Nephron (organoid): ENCODE results near the gene CSNK2A1.
A peak's percentile ranks its signal among the peaks of the same experiment; 100 is the strongest.

ENCODE experiments used
- H3K27ac Mint-ChIP-seq, 3 experiments: 2 replicates each; pipeline ENCODE4 v1.8.0; 2020; ENCODE audit warnings: mixed read lengths in 3 of 3, mild to moderate bottlenecking in 2 of 3, moderate library complexity in 1 of 3
- H3K27me3 Mint-ChIP-seq: 2 replicates; pipeline ENCODE4 v1.8.0; 2021; ENCODE audit warnings: low read depth, mild to moderate bottlenecking, moderate library complexity, mixed read lengths
- H3K36me3 Mint-ChIP-seq: 2 replicates; pipeline ENCODE4 v1.8.0; 2020; ENCODE audit warnings: low read depth, mixed read lengths
- H3K4me1 Mint-ChIP-seq: 2 replicates; pipeline ENCODE4 v1.8.0; 2020; ENCODE audit warnings: mixed read lengths
- H3K4me3 Mint-ChIP-seq, 3 experiments: 2 replicates each; pipeline ENCODE4 v1.8.0; 2020; ENCODE audit warnings: mild to moderate bottlenecking in 3 of 3, mixed read lengths in 3 of 3, moderate library complexity in 2 of 3
- H3K9me3 Mint-ChIP-seq: 2 replicates; pipeline ENCODE4 v1.8.0; 2020; ENCODE audit warnings: mixed read lengths
- CTCF ChIP-seq, 3 experiments: fragments of 200-600 bp; sonication (generic); IDR thresholded peaks; one replicate each; pipeline ENCODE4 v1.5.0; 2021; ENCODE audit warnings: antibody characterized with exemption in 3 of 3; ENCODE audit not compliant: unreplicated experiment in 3 of 3

Gene CSNK2A1

GRCh38 chr20:543369-544152 lies at the start of gene CSNK2A1:
TSS of gene CSNK2A1 (minus strand) at chr20:543790. CDS start at chr20:508551, 35,239 bp downstream.
- peak within 1 kb of the TSS; percentile 88 to 90 (median 88) for H3K4me3 Mint-ChIP-seq
- peaks cover 9% of the 10 kb centered on the region for H3K9me3 Mint-ChIP-seq
- peaks cover 36% of the 10 kb centered on the region for H3K4me1 Mint-ChIP-seq

GRCh38 chr20:592506-592905 lies 48.9 kb upstream of the CSNK2A1 start:
- Mint-ChIP-seq H3K27me3 (peaks cover 6% of the 10 kb centered on the region), H3K27ac (no peak overlapping the region), H3K4me1 (peaks cover 5% of the 10 kb centered on the region), H3K4me3 (no peak overlapping the region), H3K36me3 (no peaks in the 10 kb centered on the region), H3K9me3 (no peaks in the 10 kb centered on the region)
- TF ChIP-seq CTCF (IDR thresholded peaks at IDR 0.05; ENCODE audit: unreplicated experiment in 3 of 3) = no peak

More at GRCh38 chr20:543369-544152, at the start of gene CSNK2A1:
- Mint-ChIP-seq H3K36me3 (peaks cover 38% of the 10 kb centered on the region), H3K27me3 (no peaks in the 10 kb centered on the region), H3K27ac (peak within 1 kb of the TSS; percentile 100)
- TF ChIP-seq CTCF (IDR thresholded peaks at IDR 0.05; ENCODE audit: unreplicated experiment in 3 of 3) = no peak

- no peak overlapping the region for H3K27ac Mint-ChIP-seq
- peaks cover 5% of the 10 kb centered on the region for H3K4me1 Mint-ChIP-seq
- H3K9me3 Mint-ChIP-seq = no peaks in the 10 kb centered on the region
- no peak overlapping the region for H3K4me3 Mint-ChIP-seq
- TF ChIP-seq CTCF (IDR thresholded peaks at IDR 0.05; ENCODE audit: unreplicated experiment in 3 of 3) = no peak
- H3K36me3 Mint-ChIP-seq = no peaks in the 10 kb centered on the region
- H3K27me3 Mint-ChIP-seq = peaks cover 7% of the 10 kb centered on the region
Measured at GRCh38 chr20:591941-592340, 48.4 kb upstream of the CSNK2A1 start.

- Mint-ChIP-seq H3K9me3 (no peaks in the 10 kb centered on the region), H3K4me1 (no peaks in the 10 kb centered on the region), H3K27me3 (peaks cover 5% of the 10 kb centered on the region), H3K27ac (no peak overlapping the region), H3K36me3 (no peaks in the 10 kb centered on the region), H3K4me3 (no peak overlapping the region)
- TF ChIP-seq CTCF (IDR thresholded peaks at IDR 0.05; ENCODE audit: unreplicated experiment in 3 of 3) = no peak
Measured at GRCh38 chr20:588932-589672, 45.5 kb upstream of the CSNK2A1 start.

- TF ChIP-seq CTCF (IDR thresholded peaks at IDR 0.05; ENCODE audit: unreplicated experiment in 3 of 3) = no peak
- no peak overlapping the region for H3K4me3 Mint-ChIP-seq
- peaks cover 5% of the 10 kb centered on the region for H3K27me3 Mint-ChIP-seq
- H3K27ac Mint-ChIP-seq = no peak overlapping the region
- no peaks in the 10 kb centered on the region for H3K4me1 Mint-ChIP-seq
- no peaks in the 10 kb centered on the region for H3K9me3 Mint-ChIP-seq
- H3K36me3 Mint-ChIP-seq = no peaks in the 10 kb centered on the region
Measured at GRCh38 chr20:588476-588875, 44.9 kb upstream of the CSNK2A1 start.
